GM12874 (cell line): Measurements from ENCODE around the gene APPBP2.

ENCODE experiments used
- TF ChIP-seq, protein P1 (sequence below): IDR thresholded peaks from 2 replicates; pipeline ENCODE4 v1.5.1; 2011; ENCODE audit warnings: low read depth, mild to moderate bottlenecking, control low read depth, low read length, moderate library complexity; ENCODE audit not compliant: insufficient read depth

APPBP2 gene

DNA sequence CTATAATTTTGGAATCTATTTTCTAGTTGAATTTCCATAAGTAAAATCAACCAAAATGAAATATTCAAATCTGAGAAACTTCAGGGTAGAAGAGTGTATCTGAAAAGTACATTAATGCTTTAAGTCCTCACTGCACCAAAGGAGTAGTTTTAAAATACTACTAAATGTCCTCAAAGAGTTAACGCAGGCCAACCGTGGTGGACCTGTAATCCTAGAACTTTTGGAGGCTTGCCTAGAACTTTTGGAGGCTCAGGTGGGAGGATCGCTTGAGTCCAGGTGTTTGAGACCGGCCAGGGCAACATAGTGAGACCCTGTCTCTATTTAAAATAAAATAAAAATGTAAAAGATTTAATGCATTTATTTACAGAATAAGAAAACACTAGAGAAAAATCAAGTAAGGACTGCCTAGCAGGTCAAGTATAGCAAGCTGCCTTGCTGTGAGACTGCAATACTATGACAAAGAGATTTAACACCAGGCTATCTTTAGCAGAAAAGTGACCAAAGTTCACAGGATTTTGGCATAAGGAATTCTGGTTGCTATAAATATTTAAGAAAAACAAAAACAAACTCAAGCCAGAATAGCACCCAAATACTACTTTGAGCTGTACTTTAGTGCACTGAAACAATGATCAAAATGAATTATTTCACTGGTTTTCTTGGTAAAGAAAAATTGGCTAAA lies 62.7 kb downstream of the APPBP2 start:
- TF ChIP-seq, protein P1, sequence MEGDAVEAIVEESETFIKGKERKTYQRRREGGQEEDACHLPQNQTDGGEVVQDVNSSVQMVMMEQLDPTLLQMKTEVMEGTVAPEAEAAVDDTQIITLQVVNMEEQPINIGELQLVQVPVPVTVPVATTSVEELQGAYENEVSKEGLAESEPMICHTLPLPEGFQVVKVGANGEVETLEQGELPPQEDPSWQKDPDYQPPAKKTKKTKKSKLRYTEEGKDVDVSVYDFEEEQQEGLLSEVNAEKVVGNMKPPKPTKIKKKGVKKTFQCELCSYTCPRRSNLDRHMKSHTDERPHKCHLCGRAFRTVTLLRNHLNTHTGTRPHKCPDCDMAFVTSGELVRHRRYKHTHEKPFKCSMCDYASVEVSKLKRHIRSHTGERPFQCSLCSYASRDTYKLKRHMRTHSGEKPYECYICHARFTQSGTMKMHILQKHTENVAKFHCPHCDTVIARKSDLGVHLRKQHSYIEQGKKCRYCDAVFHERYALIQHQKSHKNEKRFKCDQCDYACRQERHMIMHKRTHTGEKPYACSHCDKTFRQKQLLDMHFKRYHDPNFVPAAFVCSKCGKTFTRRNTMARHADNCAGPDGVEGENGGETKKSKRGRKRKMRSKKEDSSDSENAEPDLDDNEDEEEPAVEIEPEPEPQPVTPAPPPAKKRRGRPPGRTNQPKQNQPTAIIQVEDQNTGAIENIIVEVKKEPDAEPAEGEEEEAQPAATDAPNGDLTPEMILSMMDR: no peak

DNA sequence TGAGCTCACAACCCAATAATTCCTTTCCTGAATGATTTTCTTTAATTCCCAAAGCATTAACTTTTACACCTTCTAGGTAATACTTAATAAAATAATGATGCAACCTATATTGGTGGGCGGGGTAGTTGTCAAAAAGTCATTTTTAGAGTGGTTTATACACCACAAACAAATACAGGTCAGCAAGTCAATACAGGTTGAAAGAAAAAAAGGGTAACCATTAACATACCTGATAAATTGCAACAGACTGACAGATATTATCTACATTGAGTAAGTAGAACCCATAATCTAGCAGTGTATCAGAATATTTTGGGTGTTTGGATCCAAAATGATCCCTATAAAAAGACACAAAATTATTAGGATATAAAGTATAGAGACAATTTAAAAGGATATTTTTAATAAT lies 64.5 kb downstream of the APPBP2 start:
- TF ChIP-seq, protein P1: no peak

DNA sequence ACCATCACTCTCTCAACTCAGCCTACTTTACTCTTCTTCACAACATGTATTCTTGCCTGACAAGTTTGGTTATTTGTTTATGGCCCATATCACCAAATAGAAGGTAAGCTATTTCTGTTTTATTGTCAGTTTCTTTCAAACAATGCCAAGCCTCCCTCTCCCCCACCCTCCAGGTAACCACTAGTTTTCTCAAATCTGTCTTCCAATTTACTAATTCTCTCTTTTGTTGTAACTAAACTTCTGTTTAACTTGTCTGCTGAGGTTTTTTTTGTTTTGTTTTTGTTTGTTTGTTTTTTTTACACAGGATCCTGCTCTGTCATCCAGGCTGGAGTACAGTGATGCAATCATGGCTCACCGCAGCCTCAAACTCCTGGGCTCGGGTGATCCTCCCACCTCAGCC lies 68.9 kb downstream of the APPBP2 start:
- TF ChIP-seq, protein P1: no peak

DNA sequence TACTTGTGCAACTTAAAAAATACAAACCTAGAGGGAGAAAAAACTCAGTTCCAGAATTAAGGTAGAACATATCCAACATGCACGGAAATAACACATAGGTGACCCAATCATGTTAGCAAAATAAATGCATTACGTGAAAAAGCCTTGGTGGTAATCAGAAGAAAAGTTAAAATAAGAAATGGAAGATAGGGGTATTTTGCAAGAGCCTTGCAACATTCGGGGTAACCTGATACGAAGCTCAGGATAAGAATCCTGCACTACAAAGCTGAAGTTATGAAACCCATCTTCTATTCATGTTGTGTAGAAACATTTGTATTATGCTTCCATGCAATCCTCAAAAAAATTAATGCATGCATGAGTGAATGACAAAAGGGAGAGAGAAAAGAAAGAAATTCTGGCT lies 70.7 kb downstream of the APPBP2 start:
- TF ChIP-seq, protein P1: no peak

DNA sequence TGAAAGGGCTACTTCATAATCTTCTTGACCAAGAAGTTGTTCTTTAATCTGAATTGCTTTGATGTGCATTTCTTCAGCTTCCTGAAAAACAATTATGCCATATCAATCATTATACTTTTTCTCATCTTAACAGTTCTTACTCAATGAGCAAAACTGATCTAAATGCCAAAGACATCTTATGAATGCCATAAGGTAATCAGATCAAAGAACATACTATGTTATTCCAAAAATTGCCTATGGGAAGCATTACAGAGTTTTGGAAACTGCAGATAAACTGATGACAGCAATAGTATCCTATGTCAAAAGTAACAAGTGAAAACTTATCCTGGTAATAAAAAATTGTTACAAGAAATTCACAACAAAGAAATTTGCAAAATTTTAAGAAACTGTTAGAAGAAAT lies 74.1 kb downstream of the APPBP2 start:
- TF ChIP-seq, protein P1: no peak

DNA sequence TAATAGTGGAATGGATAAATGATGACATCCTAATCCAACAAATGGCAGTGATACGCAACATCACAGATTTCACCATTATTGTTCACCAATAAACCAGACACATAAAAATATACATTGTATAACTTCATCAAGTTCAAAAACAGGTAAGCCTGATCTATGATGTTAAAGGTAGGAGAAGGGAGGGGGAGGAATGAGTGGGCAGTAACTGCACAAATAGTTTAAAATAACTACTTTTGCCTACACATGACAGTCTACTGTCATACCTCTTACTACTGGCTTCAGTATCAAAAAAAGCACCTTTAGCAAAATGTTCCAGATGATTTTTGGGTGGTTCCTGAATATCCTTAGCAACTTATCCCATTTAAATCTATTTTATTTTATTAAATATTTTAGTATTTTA lies 75.0 kb downstream of the APPBP2 start:
- TF ChIP-seq, protein P1: no peak

DNA sequence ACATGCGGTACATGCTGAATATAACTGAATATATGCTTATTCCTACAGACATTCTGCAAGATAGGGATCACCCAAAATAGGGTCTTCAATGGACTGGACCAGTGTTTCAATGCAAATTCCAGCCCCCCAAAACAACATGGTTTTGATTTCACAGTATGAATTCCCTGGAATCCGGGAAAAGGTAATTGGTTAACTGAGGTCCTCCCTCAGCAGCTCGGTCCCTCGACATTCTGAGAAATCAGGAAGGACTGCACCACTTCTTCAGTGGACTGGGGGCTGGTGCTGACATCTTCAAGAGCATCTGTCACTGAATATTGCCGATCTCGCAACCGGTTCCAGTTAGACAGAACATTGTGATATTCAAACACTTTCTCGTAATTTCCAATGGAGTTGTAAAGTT lies 78.7 kb downstream of the APPBP2 start:
- TF ChIP-seq, protein P1: no peak

DNA sequence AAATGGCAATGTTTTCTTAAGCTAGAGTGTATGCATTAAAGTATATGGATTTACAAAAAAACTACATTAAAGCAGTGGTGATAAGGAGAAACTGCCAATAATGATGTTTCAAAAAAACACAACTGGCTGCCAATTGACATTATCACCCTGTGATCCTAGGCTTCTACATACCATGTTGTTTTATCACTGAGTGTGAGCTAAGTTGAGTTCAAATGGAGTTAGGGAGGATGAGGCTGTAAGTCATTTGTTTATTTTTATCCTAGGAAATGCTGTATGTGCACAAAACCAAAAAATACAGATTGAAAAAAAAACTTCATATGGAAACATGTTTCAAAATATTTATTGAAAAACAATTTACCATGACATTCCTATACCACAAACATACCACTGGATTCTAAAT lies 80.9 kb downstream of the APPBP2 start:
- TF ChIP-seq, protein P1: no peak
